ENCODE results near the gene FFAR1. TPM values are rescaled to one million over a fixed set of nuclear protein-coding genes. Genes with fewer than 3 reads are reported as not detected.

The FFAR1 gene
- total and polyA plus RNA-seq, 2 of the 8 experiments (the other 6 are each of a cell fraction or from before 2014, with no cell fraction given): not detected

- no peak overlapping the region for H4K8ac ChIP-seq (ENCODE audit: extremely low read depth, insufficient read depth, low read length)
- no peak overlapping the region for H4K91ac ChIP-seq (replicated peaks; ENCODE audit: insufficient read length, low read length)
- H3K27ac ChIP-seq (ENCODE audit: low read depth, low read length): no peak overlapping the region
- no peaks in the 10 kb centered on the region for H4K20me1 ChIP-seq (replicated peaks in 1 of 2; ENCODE audit: control insufficient read depth in 1 of 2, insufficient read depth in 2 of 2, low read length in 2 of 2)
- CTCF ChIA-PET (ENCODE audit: partially characterized antibody): interaction anchor here (1.7 kb wide), 1 partner anchor 24 kb away, joined by 4 read pairs; no protein-coding TSS in a partner anchor
- H2BK5ac ChIP-seq (ENCODE audit: low read depth, low read length): no peak overlapping the region
- TF ChIP-seq SAP30 (IDR thresholded peaks at IDR 0.05; ENCODE audit: insufficient read depth, insufficient replicate concordance, low read length): no peak
- no peak for TF ChIP-seq RXRA (IDR thresholded peaks at IDR 0.05; ENCODE audit: insufficient read depth, low read depth, low read length)
- no peak for TF ChIP-seq TBP (IDR thresholded peaks at IDR 0.05; ENCODE audit: low read depth, low read length)
- no peak for TF ChIP-seq RAD21 (IDR thresholded peaks at IDR 0.05 in 1 of 2, conservative IDR thresholded peaks at IDR 0.05 in 1 of 2; ENCODE audit: low read depth in 2 of 2, low read length in 2 of 2)
- TF ChIP-seq KDM4A (IDR thresholded peaks at IDR 0.05; ENCODE audit: low read depth, low read length, severe bottlenecking): no peak
- TF ChIP-seq MAX (IDR thresholded peaks at IDR 0.05): no peak
- TF ChIP-seq CHD2 (IDR thresholded peaks at IDR 0.05; ENCODE audit: low read length): no peak
- TF ChIP-seq SRF (IDR thresholded peaks at IDR 0.05; ENCODE audit: low read depth, low read length): no peak
- no peak for TF ChIP-seq POU5F1 (IDR thresholded peaks at IDR 0.05; ENCODE audit: low read depth, low read length)
- no peak for TF ChIP-seq TCF12 (IDR thresholded peaks at IDR 0.05; ENCODE audit: low read depth, low read length)
- no peak for TF ChIP-seq TAF7 (optimal IDR thresholded peaks at IDR 0.05; ENCODE audit: borderline replicate concordance, low read depth, low read length)
- TF ChIP-seq SUZ12 (IDR thresholded peaks at IDR 0.05; ENCODE audit: low read length): no peak
- TF ChIP-seq SIX5 (IDR thresholded peaks at IDR 0.05; ENCODE audit: low read depth, low read length): no peak
- no peak for TF ChIP-seq POLR2A (IDR thresholded peaks at IDR 0.05; ENCODE audit: control extremely low read depth in 1 of 2, low read depth in 2 of 2, low read length in 2 of 2)
- H3K4ac ChIP-seq (replicated peaks; ENCODE audit: insufficient read length, low read depth, low read length): no peak overlapping the region
- no peak for FAIRE-seq
- H3K9ac ChIP-seq (replicated peaks in 1 of 4; ENCODE audit: extremely low read depth in 1 of 4, low read depth in 3 of 4, low read length in 3 of 4): no peak overlapping the region
- H3K27me3 ChIP-seq (replicated peaks in 1 of 4; ENCODE audit: control insufficient read depth in 3 of 4, extremely low read depth in 1 of 4, insufficient read depth in 3 of 4, low read length in 3 of 4): 0 out of 7 replicates have a peak, but pooled peaks cover 0 to 2% (median 0%) of the 10 kb centered on the region in 4 experiments
- no peaks in the 10 kb centered on the region for H3K79me2 ChIP-seq (ENCODE audit: control insufficient read depth in 1 of 2, insufficient read depth in 2 of 2, low read length in 2 of 2)
- H3K79me1 ChIP-seq (ENCODE audit: low read depth, low read length): no peaks in the 10 kb centered on the region
- no peak overlapping the region for H3K4me2 ChIP-seq (ENCODE audit: insufficient read depth in 1 of 2, low read depth in 2 of 2, low read length in 2 of 2)
- H3K56ac ChIP-seq (replicated peaks; ENCODE audit: insufficient read length, low read depth, low read length): no peak overlapping the region
- H3K18ac ChIP-seq (ENCODE audit: extremely low read depth, low read length): no peak overlapping the region
- H2AK5ac ChIP-seq (ENCODE audit: low read depth, low read length): no peak overlapping the region
- DNase-seq (ENCODE audit: low read depth in 1 of 2, low spot score in 2 of 2): no peak
- no peak overlapping the region for H2BK15ac ChIP-seq (ENCODE audit: low read length)
- H4K5ac ChIP-seq (ENCODE audit: insufficient read length, low read depth, low read length): no peak overlapping the region
- no peak overlapping the region for H3K23ac ChIP-seq (ENCODE audit: insufficient read length)
- H2BK12ac ChIP-seq (ENCODE audit: low read depth, low read length): no peak overlapping the region
- H3K4me3 ChIP-seq (ENCODE audit: extremely low read depth in 1 of 4, insufficient read depth in 2 of 4, low read depth in 3 of 4, low read length in 4 of 4): no peak overlapping the region
- no peak overlapping the region for H2BK120ac ChIP-seq (replicated peaks; ENCODE audit: low read depth, low read length)
- H3K9me3 ChIP-seq (ENCODE audit: insufficient read depth in 2 of 2, low read depth in 1 of 2, low read length in 1 of 2): no peaks in the 10 kb centered on the region
- H2BK20ac ChIP-seq (ENCODE audit: low read length): no peak overlapping the region
- no peak overlapping the region for H3K14ac ChIP-seq (ENCODE audit: insufficient read length)
- H3K36me3 ChIP-seq (ENCODE audit: control insufficient read depth in 2 of 4, insufficient read depth in 4 of 4, low read length in 3 of 4): no peaks in the 10 kb centered on the region; a peak in 1 of 8 replicates
- H2AFZ ChIP-seq (ENCODE audit: low read length): no peak overlapping the region
- H3K4me1 ChIP-seq (replicated peaks in 1 of 4; ENCODE audit: control insufficient read depth in 3 of 4, insufficient read depth in 4 of 4, low read length in 3 of 4): no peaks in the 10 kb centered on the region
- 89% methylated on average over 14 of the region's 14 CpGs; no CpG with 5 or more reads in 1 of the 2 experiments for WGBS, 2 experiments (ENCODE audit: extremely low coverage in 1 of 2, insufficient coverage in 1 of 2, insufficient read length in 1 of 2, insufficient replicate concordance in 2 of 2, low coverage in 1 of 2, low lambda C conversion rate in 2 of 2, missing lambda C conversion rate in 1 of 2)
- peaks cover 7% of the 10 kb centered on the region; the same call in 1 of the 2 replicates for H3K23me2 ChIP-seq (ENCODE audit: low read depth, low read length)
- POLR2A ChIA-PET (ENCODE audit: partially characterized antibody): no interaction called here
These were observed 48.7 kb downstream of the FFAR1 start for GRCh38 chr19:35396240-35396885.
